Measurements from ENCODE around the gene STON1. TPM values are rescaled to one million over a fixed set of nuclear protein-coding genes. Genes with fewer than 3 reads are reported as not detected.
A peak's percentile ranks its signal among the peaks of the same experiment; 100 is the strongest.

Gene STON1, protein sequence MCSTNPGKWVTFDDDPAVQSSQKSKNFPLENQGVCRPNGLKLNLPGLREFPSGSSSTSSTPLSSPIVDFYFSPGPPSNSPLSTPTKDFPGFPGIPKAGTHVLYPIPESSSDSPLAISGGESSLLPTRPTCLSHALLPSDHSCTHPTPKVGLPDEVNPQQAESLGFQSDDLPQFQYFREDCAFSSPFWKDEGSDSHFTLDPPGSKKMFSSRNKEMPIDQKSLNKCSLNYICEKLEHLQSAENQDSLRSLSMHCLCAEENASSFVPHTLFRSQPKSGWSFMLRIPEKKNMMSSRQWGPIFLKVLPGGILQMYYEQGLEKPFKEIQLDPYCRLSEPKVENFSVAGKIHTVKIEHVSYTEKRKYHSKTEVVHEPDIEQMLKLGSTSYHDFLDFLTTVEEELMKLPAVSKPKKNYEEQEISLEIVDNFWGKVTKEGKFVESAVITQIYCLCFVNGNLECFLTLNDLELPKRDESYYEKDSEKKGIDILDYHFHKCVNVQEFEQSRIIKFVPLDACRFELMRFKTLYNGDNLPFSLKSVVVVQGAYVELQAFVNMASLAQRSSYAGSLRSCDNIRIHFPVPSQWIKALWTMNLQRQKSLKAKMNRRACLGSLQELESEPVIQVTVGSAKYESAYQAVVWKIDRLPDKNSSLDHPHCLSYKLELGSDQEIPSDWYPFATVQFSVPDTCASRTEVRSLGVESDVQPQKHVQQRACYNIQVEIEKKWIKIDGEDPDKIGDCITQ
- total RNA-seq (2021) (1.4 and 1.7 TPM in 2 replicates), Bru-seq, nascent RNA (percentile 28 among the genes with signal in this experiment), BruChase-seq, experiment 1, labeled RNA remaining after a 2-hour chase (percentile 53 among the genes with signal in this experiment), BruChase-seq, experiment 2, labeled RNA remaining after a 6-hour chase (percentile 54 among the genes with signal in this experiment)
- long read RNA-seq = 0 reads

GRCh38 chr2:48530033-48530811 is at the start of gene STON1:
STON1 (plus strand) TSS chr2:48530154; CDS start chr2:48580634, 50,480 bp downstream.
- peak within 1 kb of the TSS; percentile 70 for H3K4me2 ChIP-seq
- TF ChIP-seq EZH2 (IDR thresholded peaks at IDR 0.05; ENCODE audit: low read depth) (no peak), CTCF (conservative IDR thresholded peaks at IDR 0.05) (no peak)
- H3F3A ChIP-seq (ENCODE audit: insufficient read depth, low read depth) = no peaks in the 10 kb centered on the region
- H3K27ac ChIP-seq = no peak within 1 kb of the TSS
- no peaks in the 10 kb centered on the region for H3K36me3 ChIP-seq (ENCODE audit: low read depth)
- no peaks in the 10 kb centered on the region for H3K79me2 ChIP-seq (ENCODE audit: low read depth)
- H3K4me1 ChIP-seq (replicated peaks; ENCODE audit: insufficient read depth) = no peaks in the 10 kb centered on the region
- H4K20me1 ChIP-seq (ENCODE audit: insufficient read depth) = no peaks in the 10 kb centered on the region
- POLR2A ChIA-PET (ENCODE audit: unreplicated experiment) = interaction anchor here (0.6 kb wide), 1 partner anchor 1488 kb away, joined by 4 read pairs; no protein-coding TSS in a partner anchor
- DNase-seq = peak in 1 of 2 experiments; percentile 31
- no peaks in the 10 kb centered on the region for H3K9me2 ChIP-seq (ENCODE audit: insufficient read depth)
- H2AFZ ChIP-seq = no peak within 1 kb of the TSS
- H3K27me3 ChIP-seq (ENCODE audit: insufficient read depth, low read depth) = no peaks in the 10 kb centered on the region
- peak within 1 kb of the TSS; percentile 53; the same call in 1 of the 2 replicates for H3K4me3 ChIP-seq
- H3K9me3 ChIP-seq (ENCODE audit: insufficient read depth, low read depth) = no peaks in the 10 kb centered on the region
- BruUV-seq (replicated peaks) = no TSS peak
- intact Hi-C loops (cut with micrococcal nuclease; ENCODE audit: unreplicated experiment) = no loop called here
- CTCF ChIA-PET = no interaction called here

- no peak for TF ChIP-seq CTCF (conservative IDR thresholded peaks at IDR 0.05)
- TF ChIP-seq EZH2 (IDR thresholded peaks at IDR 0.05; ENCODE audit: low read depth) = no peak
- H3F3A ChIP-seq (ENCODE audit: insufficient read depth, low read depth) = no peaks in the 10 kb centered on the region
- H3K27ac ChIP-seq = no peak overlapping the region
- no peak overlapping the region for H3K4me2 ChIP-seq
- H3K9me3 ChIP-seq (ENCODE audit: insufficient read depth, low read depth) = no peaks in the 10 kb centered on the region
- H3K27me3 ChIP-seq (ENCODE audit: insufficient read depth, low read depth) = no peaks in the 10 kb centered on the region
- H3K79me2 ChIP-seq (ENCODE audit: low read depth) = no peaks in the 10 kb centered on the region
- intact Hi-C loops (cut with micrococcal nuclease; ENCODE audit: unreplicated experiment) = no loop called here
- no peak overlapping the region for H3K4me3 ChIP-seq
- CTCF ChIA-PET = no interaction called here
- H3K36me3 ChIP-seq (ENCODE audit: low read depth) = peaks cover 10% of the 10 kb centered on the region; the same call in 1 of the 2 replicates
- H2AFZ ChIP-seq = no peak overlapping the region
- no TSS peak for BruUV-seq (replicated peaks)
- no peaks in the 10 kb centered on the region for H3K9me2 ChIP-seq (ENCODE audit: insufficient read depth)
- no peaks in the 10 kb centered on the region for H4K20me1 ChIP-seq (ENCODE audit: insufficient read depth)
- POLR2A ChIA-PET (ENCODE audit: unreplicated experiment) = no interaction called here
- DNase-seq = no peak
- no peaks in the 10 kb centered on the region for H3K4me1 ChIP-seq (replicated peaks; ENCODE audit: insufficient read depth)
Measured at GRCh38 chr2:48480526-48480925, 49.4 kb upstream of the STON1 start.

- H3K9me3 ChIP-seq (ENCODE audit: insufficient read depth, low read depth) = no peaks in the 10 kb centered on the region
- POLR2A ChIA-PET (ENCODE audit: unreplicated experiment) = no interaction called here
- CTCF ChIA-PET = no interaction called here
- H3F3A ChIP-seq (ENCODE audit: insufficient read depth, low read depth) = no peaks in the 10 kb centered on the region
- H3K4me1 ChIP-seq (replicated peaks; ENCODE audit: insufficient read depth) = no peaks in the 10 kb centered on the region
- no peak overlapping the region for H3K27ac ChIP-seq
- H3K9me2 ChIP-seq (ENCODE audit: insufficient read depth) = no peaks in the 10 kb centered on the region
- H3K4me2 ChIP-seq = no peak overlapping the region
- H4K20me1 ChIP-seq (ENCODE audit: insufficient read depth) = no peaks in the 10 kb centered on the region
- TF ChIP-seq CTCF (conservative IDR thresholded peaks at IDR 0.05) (no peak), EZH2 (IDR thresholded peaks at IDR 0.05; ENCODE audit: low read depth) (no peak)
- H2AFZ ChIP-seq = no peak overlapping the region
- no peaks in the 10 kb centered on the region for H3K27me3 ChIP-seq (ENCODE audit: insufficient read depth, low read depth)
- intact Hi-C loops (cut with micrococcal nuclease; ENCODE audit: unreplicated experiment) = no loop called here
- no TSS peak for BruUV-seq (replicated peaks)
- no peaks in the 10 kb centered on the region for H3K79me2 ChIP-seq (ENCODE audit: low read depth)
- H3K36me3 ChIP-seq (ENCODE audit: low read depth) = 0 out of 2 replicates have a peak, but pooled peaks cover 11% of the 10 kb centered on the region
- H3K4me3 ChIP-seq = no peak overlapping the region
- DNase-seq = no peak
Measured at GRCh38 chr2:48482313-48482712, 47.6 kb upstream of the STON1 start.
